Measurements from ENCODE around the gene VSIG10. TPM values are rescaled to one million over a fixed set of nuclear protein-coding genes. Genes with fewer than 3 reads are reported as not detected.
A peak's percentile ranks its signal among the peaks of the same experiment; 100 is the strongest.

VSIG10 gene
- total and polyA plus RNA-seq, 2 experiments from 2014 or later: 12.0 to 21.0 TPM

DNA sequence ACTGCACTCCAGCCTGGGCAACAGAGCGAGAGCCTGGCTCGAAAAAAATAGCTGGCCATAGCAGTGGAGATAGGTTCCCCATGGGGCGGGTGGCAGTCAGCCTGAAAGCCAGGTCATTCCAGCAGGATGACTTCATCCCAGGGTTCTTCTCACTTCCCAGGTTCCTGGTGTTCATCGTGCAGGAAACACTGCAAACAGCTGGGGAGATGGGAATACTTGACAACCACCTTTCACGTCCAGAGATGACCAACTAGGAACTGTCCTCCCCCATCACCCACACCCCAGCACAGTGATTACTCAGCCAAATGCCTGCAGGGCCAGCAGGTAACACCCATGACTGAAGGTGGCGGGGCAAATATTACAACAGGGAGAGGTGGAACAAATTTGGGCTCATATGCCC lies 1.7 kb downstream of the VSIG10 start:
- peaks cover 6% of the 10 kb centered on the region for H3K4me1 ChIP-seq (ENCODE audit: insufficient read depth)
- H3K4me3 ChIP-seq: no peak overlapping the region
- H2AFZ ChIP-seq: no peak overlapping the region
- no peaks in the 10 kb centered on the region for H3K9me2 ChIP-seq (replicated peaks; ENCODE audit: insufficient read depth)
- H4K20me1 ChIP-seq (ENCODE audit: insufficient read depth, poor library complexity, severe bottlenecking): no peaks in the 10 kb centered on the region
- H3K27ac ChIP-seq: no peak overlapping the region
- H3K4me2 ChIP-seq: peak overlapping the region; percentile 98
- TF ChIP-seq EZH2 (IDR thresholded peaks at IDR 0.05; ENCODE audit: borderline replicate concordance): no peak
- no peak for TF ChIP-seq CTCF (IDR thresholded peaks at IDR 0.05; ENCODE audit: poor library complexity)
- no peak for TF ChIP-seq EZH2phosphoT487 (IDR thresholded peaks at IDR 0.05; ENCODE audit: low read depth, severe bottlenecking, unreplicated experiment)
- H3K27me3 ChIP-seq: no peaks in the 10 kb centered on the region
- no peaks in the 10 kb centered on the region for H3K9me3 ChIP-seq (ENCODE audit: low read depth)
- 73% methylated on average over 6 of the region's 6 CpGs for WGBS (ENCODE audit: low lambda C conversion rate, missing lambda C conversion rate)
- peaks cover 8% of the 10 kb centered on the region for H3K79me2 ChIP-seq
- no peaks in the 10 kb centered on the region for H3K36me3 ChIP-seq (replicated peaks; ENCODE audit: insufficient read depth, low read depth)
- peak; percentile 29 for DNase-seq (ENCODE audit: low spot score)

- no peak overlapping the region for H3K4me3 ChIP-seq
- peaks cover 6% of the 10 kb centered on the region for H3K4me1 ChIP-seq (ENCODE audit: insufficient read depth)
- no peak overlapping the region for H3K27ac ChIP-seq
- TF ChIP-seq EZH2phosphoT487 (IDR thresholded peaks at IDR 0.05; ENCODE audit: low read depth, severe bottlenecking, unreplicated experiment): no peak
- no peak for TF ChIP-seq CTCF (IDR thresholded peaks at IDR 0.05; ENCODE audit: poor library complexity)
- no peak for TF ChIP-seq EZH2 (IDR thresholded peaks at IDR 0.05; ENCODE audit: borderline replicate concordance)
- peaks cover 8% of the 10 kb centered on the region for H3K79me2 ChIP-seq
- no peak overlapping the region for H2AFZ ChIP-seq
- H3K9me3 ChIP-seq (ENCODE audit: low read depth): no peaks in the 10 kb centered on the region
- WGBS (ENCODE audit: low lambda C conversion rate, missing lambda C conversion rate): 95% methylated on average over 3 of the region's 3 CpGs
- no peaks in the 10 kb centered on the region for H4K20me1 ChIP-seq (ENCODE audit: insufficient read depth, poor library complexity, severe bottlenecking)
- H3K4me2 ChIP-seq: no peak overlapping the region
- H3K36me3 ChIP-seq (replicated peaks; ENCODE audit: insufficient read depth, low read depth): no peaks in the 10 kb centered on the region
- H3K27me3 ChIP-seq: no peaks in the 10 kb centered on the region
- no peaks in the 10 kb centered on the region for H3K9me2 ChIP-seq (replicated peaks; ENCODE audit: insufficient read depth)
- no peak for DNase-seq (ENCODE audit: low spot score)
Observed at GRCh38 chr12:118101051-118101450, 2.8 kb downstream of the VSIG10 start.

GRCh38 chr12:118098911-118099671 lies 4.7 kb downstream of the VSIG10 start:
- Histone ChIP-seq H3K79me2 (peaks cover 8% of the 10 kb centered on the region), H4K20me1 (ENCODE audit: insufficient read depth, poor library complexity, severe bottlenecking) (no peaks in the 10 kb centered on the region), H3K27ac (no peak overlapping the region), H3K4me1 (ENCODE audit: insufficient read depth) (peaks cover 6% of the 10 kb centered on the region), H3K36me3 (replicated peaks; ENCODE audit: insufficient read depth, low read depth) (no peaks in the 10 kb centered on the region), H3K9me3 (ENCODE audit: low read depth) (no peaks in the 10 kb centered on the region), H3K9me2 (replicated peaks; ENCODE audit: insufficient read depth) (no peaks in the 10 kb centered on the region), H2AFZ (no peak overlapping the region), H3K4me3 (no peak overlapping the region), H3K27me3 (no peaks in the 10 kb centered on the region), H3K4me2 (no peak overlapping the region)
- WGBS (ENCODE audit: low lambda C conversion rate, missing lambda C conversion rate): 77% methylated on average over 12 of the region's 12 CpGs
- TF ChIP-seq EZH2 (IDR thresholded peaks at IDR 0.05; ENCODE audit: borderline replicate concordance) (no peak), CTCF (IDR thresholded peaks at IDR 0.05; ENCODE audit: poor library complexity) (no peak), EZH2phosphoT487 (IDR thresholded peaks at IDR 0.05; ENCODE audit: low read depth, severe bottlenecking, unreplicated experiment) (no peak)
- DNase-seq (ENCODE audit: low spot score): peak; percentile 26
